ENCODE measurements around the gene PPFIA4.

DNA sequence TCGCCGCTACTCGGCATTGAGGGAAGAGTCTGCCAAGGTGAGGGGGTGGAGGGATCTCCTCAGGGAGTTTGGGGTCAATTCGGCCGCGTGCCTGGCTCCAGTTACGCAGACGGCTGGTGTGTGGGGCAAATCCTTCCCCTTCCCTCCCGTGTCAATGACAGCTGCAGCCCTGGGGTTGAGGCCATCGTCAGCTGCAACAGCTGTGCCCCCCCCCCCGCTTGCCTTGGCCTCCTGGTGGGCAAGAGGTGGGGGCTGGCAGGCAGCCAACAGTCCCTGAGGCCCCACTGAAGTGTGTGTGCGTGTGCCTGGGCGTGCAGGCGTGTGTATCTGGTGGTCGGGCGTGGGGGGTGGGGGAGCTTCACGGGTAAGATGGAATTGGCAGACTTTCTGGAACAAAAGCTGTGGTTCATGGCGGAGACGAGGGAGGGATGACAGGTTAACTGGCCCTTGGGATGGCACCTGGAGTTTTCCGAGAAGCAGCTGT, 25.6 kb downstream of the PPFIA4 start:
- TF ChIP-seq CTCF (conservative IDR thresholded peaks at IDR 0.05; ENCODE audit: low read depth, low read length) = no peak
- no peak for TF ChIP-seq EZH2 (IDR thresholded peaks at IDR 0.05; ENCODE audit: low read length, unreplicated experiment)
- TF ChIP-seq EZH2phosphoT487 (IDR thresholded peaks at IDR 0.05; ENCODE audit: borderline replicate concordance, low read length) = no peak

Measured in PC-3 (cell line).